Ammon's horn (tissue), 1 donor: ENCODE measurements around the gene NDUFA8.

ENCODE experiments used
- DNase-seq: peaks from one replicate; pipeline ENCODE4 v3.0.0-alpha.2; 2016; ENCODE audit warnings: low spot score

Gene NDUFA8

DNA sequence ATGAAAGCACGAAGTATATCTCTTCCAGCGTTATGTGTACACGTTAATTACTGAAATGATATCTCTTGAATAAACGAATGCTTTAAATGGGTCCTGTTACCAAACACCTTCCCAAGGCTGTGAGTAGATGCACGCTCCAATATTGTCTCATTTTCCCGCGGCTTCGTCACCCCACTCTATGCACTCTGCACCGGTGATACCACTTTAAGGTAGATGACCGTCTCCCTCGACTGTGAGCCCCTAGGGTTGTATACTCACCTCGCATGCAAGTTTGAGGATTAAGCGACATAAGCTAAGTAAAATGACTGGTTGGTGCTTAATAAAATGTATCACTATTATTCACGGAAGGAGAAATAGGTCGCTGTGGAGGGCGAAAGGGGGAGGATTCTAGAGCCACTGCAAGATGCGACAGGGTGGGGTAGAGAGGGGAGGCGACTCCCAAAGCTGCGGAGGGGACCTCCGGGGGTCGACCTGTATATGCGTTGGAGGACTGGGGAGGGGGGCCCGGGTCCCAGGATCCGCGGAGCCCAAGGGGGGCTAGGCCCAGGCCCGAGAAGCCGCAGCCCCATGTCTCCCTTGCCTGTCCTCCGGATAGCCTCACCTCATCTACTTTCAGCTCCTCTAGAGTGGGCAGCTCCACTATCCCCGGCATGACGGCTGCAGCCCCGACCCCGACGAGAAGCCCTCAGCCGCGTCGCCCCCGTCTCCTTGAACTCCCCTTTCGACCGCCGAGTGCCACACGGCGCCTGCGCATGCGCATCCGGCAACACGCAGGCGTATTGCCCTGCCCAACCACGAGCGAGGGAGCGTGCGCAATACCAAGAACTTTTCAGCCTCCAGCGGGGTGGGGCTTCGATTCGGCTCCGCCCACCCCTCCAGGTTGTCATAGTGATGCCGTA, at the start of gene NDUFA8, which contains the start of gene MORN5:
NDUFA8 (minus strand) TSS at position 754 of the 899 bp plus-strand sequence; CDS start at position 652, 102 bp downstream.
MORN5 (plus strand) TSS at position 883 of the 899 bp plus-strand sequence. CDS start 65 bp downstream, outside the sequence.
- peak; percentile 97 for DNase-seq

DNA sequence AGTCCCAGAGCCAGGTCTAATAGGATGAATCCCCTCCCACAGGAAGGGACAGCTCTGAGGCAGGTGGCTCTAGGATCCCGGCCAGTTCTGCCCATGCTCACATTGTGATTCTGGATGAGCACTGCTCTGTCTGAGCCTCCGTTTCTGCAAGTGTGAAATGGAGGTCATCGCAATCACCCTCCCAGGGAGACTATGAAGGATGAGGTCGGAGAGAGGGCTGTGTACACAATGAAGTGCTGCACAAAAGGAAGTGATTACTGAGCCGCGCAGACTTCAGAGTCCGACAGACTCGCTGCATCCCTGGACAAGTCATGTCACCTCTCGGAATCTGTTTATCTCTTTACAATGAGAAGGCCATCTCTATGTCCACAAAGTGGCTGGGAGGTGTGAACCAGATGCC, 47.5 kb upstream of the NDUFA8 start:
- DNase-seq = no peak

DNA sequence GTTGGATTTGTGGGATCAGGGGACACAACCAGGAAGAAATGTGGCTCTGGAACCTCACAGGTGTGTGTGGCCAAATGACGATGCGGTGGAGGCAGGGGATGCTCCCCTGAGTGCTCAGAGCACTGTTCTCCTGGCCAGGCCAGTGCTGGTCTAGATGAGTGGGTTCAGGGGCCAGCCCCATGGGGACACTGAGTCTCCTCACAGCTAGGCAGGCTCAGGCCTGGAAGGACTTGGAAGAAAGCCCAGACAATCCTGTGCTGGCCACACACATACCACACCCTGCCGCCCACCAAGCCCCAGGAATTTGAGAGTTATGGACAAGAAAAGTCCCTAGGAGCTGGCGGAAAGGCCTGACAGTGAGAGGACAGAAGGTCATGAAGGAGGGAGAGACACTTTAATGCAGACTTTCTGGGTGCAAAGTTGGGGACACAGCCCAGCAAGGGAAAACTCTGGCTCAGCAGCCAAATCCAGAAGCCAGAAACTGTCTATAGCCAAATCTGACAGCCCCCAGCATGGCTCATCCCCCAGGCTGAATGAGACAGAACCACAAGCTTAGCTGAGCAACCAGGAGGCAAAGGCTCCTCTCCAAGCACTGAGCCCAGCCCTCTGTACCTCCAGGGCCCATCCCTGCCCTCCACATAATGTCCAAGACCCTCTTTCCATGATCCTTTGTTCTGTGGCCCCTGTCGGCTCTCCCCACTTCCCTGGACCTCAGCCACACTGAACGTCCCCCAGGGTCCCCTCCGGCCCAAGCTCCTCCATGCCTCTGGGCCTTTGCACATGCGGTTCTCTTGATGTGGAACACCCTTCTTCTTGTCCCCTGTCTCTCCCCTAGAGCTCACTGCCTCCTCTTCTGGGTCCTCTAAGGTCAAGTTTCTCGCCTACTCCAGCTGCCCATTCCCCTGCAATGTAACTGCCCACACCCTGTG, 46.8 kb upstream of the NDUFA8 start:
- no peak for DNase-seq

DNA sequence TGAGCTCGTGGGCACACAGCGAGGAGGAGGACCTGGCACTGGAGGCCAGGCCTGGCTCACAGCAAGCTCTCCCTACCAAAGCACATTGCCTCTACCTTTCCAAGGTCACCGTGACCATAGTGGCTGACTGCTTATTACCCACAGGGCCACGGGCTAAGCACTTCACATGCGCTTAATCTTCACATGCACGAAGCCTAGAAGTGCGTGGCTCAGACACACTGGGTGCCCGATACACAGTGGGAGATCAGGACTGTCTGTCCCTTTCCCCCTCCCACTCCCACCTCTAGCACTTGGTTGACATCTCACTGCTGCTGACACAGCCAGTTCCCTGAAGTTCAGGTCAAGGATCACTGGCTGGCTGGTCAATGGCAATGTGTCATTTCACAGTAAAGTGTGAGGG, 45.6 kb upstream of the NDUFA8 start:
- no peak for DNase-seq

DNA sequence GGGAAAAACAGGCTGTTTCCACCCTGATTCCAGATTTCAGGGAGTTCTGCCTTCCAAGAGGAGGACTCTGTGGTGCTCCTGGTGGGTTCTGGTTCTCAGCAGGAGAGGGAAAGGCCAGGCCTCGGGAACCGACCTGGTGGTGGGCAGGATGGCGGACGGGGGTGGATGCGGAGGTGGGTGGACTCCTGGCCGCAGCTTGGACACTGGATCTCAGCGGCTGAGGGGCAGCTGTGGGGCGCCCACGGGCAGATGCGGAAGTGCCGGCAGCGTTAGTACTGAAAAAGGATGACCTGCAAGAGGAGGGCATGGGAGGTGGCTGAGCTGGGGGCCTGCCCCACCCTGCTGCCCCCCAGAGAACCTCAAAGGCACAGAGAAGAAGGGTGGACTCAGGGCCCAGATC, 44.9 kb upstream of the NDUFA8 start:
- no peak for DNase-seq

DNA sequence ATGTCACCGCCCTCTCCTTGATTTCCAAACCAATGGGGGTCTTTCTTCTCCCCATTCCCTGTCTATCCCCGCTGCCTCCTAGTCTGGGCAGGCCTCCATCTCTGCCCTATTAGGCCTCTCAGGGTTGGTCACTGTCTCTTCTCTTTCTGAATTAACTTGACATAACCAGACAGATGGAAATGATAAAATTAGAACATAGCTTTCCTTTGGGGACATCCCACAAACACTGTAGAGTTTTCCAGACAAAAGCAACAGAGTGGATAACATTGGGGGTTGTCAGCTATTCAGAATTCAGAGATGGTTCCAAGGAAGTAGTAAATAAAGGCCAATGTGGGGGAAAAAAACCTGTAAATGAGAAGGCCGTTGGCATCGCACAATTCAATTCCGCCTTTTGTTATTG, 44.5 kb upstream of the NDUFA8 start:
- DNase-seq = no peak

DNA sequence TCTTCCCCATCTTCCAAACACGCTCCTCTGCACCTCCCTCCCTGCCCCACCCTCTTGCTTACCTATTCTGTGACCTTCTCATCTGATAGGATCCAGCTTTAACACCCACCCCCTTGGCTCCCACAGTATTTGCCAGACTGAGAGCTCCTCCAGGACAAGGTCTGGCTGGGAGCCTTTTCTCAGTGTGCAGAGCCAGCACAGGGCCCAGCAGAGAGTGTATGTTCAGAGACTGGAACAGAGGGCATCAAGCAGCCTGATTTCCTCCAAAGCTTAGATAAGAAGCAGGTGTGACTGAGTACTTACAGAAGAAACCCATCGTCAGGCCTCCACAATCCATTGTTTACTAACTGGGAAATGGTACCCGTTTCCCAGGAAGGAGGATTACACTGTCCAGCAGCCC, 42.5 kb upstream of the NDUFA8 start:
- no peak for DNase-seq

DNA sequence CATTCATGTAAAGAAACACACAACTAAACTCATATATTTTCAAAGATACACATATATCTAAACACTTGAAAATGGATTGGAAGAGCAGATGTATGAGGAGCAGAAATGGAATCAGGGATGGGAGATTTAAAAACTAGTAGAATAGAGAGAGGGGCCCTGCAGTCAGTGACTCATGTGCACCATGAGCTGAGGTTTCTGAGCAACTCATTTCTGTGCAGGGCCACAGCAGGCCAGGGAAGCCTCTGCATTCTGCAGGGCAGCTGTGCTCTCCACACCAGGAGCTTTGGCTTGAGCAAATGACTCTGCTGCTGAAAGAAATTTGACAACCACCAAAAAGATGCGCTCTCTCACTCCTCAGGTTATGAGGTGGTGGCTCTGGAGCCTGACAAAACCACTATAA, 42.1 kb upstream of the NDUFA8 start:
- no peak for DNase-seq

DNA sequence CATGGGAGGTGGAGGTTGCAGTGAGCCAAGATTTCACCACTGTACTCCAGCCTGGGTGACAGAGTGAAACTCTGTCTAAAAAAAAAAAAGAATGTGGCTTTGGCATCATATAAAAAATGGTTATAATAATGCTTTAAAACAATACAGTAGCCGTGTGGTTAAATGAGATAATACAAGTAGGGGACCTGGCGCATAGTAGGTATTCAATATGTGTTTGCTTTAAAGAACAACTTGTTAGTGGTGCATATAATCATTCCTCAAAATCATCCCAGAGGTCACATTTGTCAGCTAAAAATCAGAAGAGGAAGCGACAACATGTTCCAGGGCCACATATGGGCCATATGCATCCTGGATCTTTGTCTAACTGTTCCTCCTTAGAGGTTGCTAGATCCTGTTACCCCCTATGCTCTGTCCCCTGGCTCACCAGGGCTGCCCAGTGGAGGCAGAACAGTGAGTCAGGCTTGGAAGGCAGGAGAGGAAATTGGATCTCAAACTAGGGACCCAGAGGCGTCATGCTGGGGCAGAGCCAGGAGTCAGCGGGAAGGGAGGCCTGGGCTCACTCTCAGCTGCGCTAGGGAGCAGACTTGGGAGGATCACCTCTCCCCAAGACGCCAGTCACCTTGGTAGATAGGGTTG, 41.5 kb upstream of the NDUFA8 start:
- DNase-seq = no peak

DNA sequence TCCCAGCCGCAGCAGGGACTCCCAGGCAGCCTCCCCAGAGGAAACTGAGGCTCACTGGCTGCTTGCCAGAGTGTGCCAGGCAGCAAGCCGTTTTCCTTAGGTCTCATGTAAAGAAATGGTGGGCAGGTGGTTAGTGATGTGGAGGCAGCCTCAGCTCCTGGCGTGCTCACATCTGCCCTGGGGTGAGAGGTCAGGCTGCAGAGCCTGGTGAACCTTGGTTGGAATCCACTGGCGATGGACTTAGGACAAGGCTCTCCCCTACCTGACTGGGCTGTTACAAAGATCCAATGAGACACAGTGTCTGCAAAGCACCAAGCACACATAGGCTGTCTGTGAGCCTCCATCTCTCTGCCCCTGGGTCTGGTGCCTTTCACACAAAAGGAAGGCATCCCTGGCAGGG, 38.3 kb upstream of the NDUFA8 start:
- no peak for DNase-seq

DNA sequence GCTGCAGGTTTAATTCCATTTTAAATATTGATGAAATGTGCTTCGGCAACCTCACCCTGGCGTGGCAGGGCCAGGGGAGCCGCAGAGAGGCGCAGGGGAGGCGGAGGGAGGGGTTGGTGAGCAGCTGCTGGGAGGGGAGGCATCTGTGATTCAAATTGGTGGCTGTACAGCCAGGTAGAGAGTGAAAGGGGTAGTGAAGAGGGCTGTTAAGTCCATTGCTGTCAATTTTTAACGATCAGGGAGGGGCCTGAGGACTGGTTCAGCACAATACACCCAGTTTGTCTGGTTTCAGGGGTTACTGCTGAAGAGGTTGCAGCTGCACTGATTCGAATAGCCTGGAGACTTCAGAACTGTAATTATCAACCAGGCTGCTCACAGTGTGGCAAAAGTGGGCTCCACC, 37.8 kb upstream of the NDUFA8 start:
- no peak for DNase-seq

DNA sequence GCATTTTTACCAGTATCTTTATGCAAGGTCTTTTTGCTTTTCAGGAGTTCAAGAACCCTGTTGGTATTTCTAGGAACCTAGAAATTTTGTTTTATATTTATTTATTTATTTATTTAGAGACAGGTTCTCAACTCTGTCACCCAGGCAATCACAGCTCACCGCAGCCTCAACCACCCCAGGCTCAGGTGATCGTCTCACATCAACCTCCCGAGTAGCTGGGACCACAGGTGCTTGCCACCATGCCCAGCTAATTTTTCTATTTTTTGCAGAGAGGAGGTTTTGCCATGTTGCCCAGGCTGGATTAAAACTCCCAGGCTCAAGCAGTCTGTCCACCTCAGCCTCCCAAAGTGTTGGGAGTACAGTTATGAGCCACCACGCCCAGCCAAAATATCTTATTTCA, 36.3 kb upstream of the NDUFA8 start:
- no peak for DNase-seq

DNA sequence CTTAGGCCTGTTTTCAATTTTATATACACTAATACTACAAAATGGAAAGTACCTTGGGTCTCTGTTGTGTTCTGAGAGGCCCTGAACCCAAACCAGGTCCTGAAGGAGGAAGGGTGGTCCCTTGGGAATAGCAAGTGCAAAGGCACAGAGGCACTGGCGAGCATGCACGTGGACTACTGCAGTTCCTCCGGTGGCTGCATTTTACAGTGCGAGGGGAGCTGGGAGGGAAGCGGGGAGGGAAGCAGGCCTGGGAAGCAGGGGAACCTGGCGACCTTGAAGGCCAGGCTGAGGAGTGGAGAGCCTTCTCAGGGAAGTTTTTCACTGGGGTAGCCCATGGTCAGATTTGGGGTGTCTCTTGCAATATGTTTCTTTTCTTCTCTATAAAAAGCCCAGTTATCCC, 34.1 kb upstream of the NDUFA8 start:
- DNase-seq = no peak

DNA sequence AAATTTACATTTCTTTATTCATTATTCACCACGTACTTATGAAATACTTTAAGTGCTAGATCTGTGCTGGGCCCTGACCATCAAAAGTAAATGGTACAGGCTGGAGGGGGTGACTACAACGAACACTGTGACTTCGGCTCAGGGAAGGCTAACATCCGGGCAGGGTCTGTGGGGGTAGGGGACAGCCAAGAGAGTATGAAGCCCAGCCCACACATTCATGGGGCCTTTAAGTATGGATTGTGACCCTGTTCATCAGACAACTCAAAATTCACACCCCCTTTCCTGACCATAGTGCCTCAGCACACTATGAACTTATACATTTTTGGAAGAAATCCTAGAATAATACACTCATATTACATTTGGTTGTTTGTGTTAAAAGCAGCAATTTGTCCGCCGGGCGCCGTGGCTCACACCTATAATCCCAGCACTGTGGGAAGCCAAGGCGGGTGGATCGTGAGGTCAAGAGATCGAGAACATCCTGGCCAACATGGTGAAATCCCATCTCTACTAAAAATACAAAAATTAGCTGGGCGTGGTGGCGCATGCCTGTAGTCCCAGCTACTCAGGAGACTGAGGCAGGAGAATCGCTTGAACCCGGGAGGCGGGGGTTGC, 33.4 kb upstream of the NDUFA8 start:
- no peak for DNase-seq

DNA sequence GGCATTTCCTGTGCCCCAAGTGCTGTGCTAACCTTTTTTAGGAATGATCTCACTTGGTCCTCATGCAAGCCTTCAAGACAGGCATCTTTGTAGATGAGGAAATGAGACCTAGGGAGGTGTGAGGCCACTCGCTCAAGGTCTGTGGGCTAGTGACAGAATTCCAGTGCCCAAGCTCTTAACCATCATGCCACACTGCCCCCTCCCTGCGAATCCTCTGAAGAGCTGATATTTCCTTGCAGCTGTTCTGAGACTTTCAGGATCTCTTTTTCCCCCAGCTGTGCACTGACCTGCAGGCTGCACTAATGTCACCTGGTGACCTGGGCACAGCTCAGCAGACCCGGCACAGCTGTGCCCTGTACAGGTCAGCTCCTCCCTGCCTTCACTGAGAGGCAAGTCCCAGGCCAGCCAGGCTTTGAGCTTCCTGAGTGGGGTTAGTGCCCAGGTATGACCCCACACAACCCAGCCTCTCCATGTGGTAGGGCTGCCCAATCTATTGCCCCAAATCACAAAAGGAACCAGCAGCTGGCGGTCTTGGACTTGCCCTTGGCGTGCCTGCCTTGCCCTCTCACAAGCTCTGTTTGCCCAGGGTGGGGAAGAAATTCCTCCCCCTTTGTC, 32.8 kb upstream of the NDUFA8 start:
- no peak for DNase-seq

DNA sequence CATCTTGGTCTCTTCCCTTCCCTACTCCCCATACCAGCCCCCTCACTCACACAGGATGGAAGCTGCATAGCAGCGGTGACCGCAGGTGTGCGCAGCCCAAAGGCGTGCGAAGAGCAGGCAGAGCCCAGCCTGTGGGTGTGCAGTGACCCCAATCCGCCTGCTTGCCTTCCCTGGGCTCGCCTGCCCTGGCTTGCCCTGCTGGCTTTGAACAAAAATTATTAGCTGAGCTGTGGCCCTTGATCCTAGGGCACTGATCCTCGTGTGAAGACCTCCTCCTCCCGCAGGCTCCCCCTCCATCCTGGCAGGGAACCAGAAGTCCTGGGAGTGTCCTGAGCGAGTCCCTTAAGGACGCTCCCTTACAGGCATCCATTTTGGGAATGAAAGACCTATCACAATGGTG, 32.0 kb upstream of the NDUFA8 start:
- DNase-seq = no peak

DNA sequence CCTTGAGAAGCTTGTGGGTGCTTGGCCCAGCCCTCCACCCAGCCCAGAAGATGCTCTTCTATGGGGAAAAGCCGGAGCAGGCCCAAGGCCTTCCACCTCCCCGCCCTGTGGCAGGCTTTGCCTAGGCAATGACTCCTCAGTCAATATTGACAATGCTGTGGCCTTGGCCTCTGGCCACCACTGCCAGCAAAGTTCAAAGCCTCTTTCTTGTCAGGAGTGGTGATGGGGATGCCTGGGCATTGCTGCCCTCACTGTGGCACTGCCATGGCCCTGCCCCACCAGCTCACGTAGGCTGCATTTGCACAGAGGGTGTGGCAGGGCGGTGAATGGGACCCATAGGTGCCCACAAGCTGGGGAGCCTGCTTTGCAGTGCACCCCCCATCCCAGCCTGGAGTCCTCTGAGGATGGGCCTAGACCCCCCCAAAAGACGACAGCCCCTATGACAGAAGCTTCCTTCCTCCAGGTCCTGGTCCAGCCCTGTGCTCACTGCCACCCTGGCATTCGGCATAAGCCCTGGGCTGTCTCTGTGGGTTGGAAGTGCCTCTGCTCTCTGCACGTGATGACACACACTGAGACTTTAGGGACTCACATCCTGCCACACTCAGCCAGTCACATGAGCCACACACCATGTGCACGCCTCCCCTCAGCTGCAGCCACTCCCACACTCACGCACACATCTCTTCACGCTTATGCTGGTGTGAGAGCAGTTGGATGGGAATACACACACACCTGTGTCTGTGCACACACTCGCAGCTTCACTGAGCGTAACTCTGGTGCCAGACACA, 31.2 kb upstream of the NDUFA8 start:
- peak; percentile 43 for DNase-seq

DNA sequence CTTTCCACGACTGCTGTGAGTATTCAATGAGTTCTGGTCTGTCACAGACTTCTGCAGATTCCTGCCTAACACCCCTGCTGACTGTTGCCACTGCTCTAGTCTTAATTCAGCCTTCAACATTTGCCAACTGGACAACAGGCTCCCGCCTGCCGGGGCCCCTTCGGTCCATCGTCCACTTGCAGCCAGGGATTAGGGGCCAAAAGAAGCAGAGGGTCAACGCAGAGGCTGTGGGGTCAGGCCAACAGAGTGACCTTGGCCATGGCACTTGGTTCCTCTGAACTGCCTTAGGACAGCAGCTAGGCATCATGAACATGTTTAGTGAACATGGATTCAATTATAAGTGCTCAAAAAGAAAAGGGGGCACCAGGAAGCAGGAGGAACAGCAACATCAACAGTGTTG, 28.8 kb upstream of the NDUFA8 start:
- DNase-seq = no peak

DNA sequence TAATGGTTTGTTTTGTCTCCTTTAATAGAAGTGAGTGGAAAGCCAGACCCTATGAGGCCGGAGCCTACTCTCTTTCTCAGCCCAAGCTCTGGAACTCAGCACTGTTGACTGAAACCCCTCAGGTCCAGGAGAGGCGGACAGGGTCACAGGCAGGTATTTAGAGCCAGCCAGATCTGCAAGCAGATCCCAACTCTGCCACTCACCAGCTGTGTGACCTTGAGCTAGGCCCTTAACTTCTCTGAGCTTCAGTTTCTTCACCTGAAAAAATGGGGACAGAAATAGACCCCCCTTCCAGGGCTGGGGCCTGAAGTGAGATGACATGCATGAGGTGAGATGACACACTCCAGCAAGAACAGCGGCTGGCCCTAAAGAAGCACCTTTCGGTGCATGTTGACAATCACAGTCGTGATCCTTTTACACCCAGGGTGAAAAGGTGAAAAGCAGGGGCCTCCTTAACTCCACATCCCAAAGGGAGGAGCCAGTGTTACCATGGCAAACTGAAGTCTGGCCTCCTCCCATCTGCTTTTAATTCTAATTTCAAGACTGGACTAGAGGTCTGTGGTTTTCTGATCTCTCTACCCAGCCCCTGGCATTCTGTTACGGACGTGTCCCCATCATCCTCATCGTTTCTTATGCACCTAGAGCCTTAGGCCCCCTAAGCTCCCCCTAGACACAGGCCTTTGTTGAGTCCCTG, 27.3 kb upstream of the NDUFA8 start:
- no peak for DNase-seq

DNA sequence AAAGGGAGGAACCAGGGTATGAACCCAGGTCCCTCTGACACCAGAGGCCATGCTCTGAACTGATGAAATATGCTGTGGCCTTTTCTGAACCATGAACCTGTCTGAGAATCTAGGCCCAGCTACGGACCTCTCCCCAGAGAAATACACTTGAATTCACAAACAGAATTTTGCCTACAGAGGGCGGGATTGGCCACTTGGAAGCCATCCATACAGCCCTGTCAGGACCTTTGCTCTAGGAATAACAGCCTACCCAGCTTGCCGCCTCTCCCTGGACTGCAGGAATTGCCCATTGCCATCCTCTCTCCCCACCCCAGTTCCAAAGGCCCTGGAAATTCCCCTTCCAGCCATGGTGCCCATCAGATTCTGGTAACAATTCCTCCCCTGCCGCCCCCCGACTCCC, 26.7 kb upstream of the NDUFA8 start:
- DNase-seq = no peak
